A549 treated with DMSO at 1 μM for 4 hours (cell line): ENCODE results near the gene CILP2. TPM values are rescaled to one million over a fixed set of nuclear protein-coding genes. Genes with fewer than 3 reads are reported as not detected.

Experiments used
- total RNA-seq: library from RNA; stranded (reverse); fragments of 200-300 nt; extraction: Qiagen RNA extraction; gene quantifications from 5 replicates; pipeline ENCODE4 v1.2.3, GENCODE V29; 2022; ENCODE audit warnings: low read depth

Gene CILP2, protein sequence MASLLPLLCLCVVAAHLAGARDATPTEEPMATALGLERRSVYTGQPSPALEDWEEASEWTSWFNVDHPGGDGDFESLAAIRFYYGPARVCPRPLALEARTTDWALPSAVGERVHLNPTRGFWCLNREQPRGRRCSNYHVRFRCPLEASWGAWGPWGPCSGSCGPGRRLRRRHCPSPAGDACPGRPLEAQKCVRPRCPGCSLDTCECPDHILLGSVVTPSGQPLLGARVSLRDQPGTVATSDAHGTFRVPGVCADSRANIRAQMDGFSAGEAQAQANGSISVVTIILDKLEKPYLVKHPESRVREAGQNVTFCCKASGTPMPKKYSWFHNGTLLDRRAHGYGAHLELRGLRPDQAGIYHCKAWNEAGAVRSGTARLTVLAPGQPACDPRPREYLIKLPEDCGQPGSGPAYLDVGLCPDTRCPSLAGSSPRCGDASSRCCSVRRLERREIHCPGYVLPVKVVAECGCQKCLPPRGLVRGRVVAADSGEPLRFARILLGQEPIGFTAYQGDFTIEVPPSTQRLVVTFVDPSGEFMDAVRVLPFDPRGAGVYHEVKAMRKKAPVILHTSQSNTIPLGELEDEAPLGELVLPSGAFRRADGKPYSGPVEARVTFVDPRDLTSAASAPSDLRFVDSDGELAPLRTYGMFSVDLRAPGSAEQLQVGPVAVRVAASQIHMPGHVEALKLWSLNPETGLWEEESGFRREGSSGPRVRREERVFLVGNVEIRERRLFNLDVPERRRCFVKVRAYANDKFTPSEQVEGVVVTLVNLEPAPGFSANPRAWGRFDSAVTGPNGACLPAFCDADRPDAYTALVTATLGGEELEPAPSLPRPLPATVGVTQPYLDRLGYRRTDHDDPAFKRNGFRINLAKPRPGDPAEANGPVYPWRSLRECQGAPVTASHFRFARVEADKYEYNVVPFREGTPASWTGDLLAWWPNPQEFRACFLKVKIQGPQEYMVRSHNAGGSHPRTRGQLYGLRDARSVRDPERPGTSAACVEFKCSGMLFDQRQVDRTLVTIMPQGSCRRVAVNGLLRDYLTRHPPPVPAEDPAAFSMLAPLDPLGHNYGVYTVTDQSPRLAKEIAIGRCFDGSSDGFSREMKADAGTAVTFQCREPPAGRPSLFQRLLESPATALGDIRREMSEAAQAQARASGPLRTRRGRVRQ
- total RNA-seq = 0.15 to 0.44 TPM (median 0.21 TPM) in 5 replicates

DNA sequence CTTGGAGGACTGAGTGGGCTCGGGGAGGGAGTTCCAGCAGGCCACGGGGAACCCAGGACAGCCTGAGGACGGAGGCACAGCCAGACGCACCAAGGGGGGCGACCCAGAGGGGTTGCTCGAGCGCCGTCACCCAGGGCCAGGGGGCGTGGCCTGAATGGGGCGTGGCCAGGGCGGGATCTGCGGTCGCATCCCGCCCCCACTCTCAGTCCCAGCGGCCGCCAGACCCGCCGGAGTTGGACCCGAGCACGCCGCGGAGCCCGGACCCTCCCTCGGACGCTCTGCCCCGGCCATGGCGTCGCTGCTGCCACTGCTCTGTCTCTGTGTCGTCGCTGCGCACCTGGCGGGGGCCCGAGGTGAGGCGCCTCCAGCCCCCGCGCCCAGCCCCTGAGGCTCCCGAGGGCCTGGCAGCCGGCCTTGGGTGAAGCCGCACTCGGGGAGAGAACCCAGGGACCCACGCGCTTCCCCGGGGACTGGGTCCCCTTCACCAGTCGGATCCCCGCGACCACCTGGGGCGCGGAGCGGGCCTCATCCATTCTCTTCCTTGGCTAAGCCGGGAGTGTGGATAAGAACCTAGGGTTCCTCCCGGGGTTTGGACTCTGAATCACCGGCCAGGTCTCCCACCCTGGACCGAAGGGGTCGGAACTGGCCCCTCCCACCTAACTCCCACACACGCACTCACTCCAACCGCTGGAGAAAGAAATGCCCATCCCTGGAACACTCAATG, at the start of gene CILP2:
Gene CILP2, plus strand, starts transcription at position 205 of the 724 bp plus-strand sequence. Its CDS starts 85 bp downstream, at position 290.

DNA sequence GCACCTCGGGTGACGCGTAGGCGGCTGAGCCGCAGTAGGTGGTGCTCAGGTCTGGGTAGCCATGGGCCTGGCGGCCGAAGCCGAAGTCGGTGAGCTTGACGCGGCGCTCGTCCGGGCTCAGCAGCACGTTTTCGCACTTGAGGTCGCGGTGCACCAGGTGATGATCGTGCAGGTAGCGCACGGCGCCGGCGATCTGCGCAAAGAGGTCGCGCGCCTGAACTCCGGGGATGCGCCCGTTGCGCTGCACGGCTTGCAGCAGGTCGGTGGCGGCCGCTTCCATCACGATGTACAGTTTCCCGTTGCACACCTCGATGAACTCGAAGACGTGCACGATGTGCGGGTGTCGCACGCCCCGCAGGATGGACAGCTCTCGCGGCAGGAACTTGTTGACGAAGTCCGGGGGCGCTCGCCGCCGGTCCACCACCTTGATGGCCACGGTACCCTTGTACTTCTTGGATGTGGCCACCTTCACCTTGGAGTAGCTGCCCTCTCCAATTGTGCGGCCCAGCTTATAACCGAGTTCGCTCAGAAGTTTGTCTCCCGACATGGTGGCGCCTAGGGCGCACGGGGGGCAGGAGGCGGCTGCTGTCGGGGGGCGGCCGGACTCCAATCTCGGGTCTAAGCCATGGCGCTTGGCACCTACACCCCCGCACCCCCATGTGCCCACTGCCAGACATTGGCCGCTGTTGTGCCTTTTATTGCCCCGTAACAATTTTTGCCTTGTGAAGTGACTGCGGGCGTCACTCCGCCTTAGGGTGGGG, 23.0 kb upstream of the CILP2 start, which contains the start of gene TSSK6:
Gene TSSK6, minus strand, starts transcription at position 668 of the 761 bp plus-strand sequence. Its CDS starts 121 bp downstream, at position 547.

DNA sequence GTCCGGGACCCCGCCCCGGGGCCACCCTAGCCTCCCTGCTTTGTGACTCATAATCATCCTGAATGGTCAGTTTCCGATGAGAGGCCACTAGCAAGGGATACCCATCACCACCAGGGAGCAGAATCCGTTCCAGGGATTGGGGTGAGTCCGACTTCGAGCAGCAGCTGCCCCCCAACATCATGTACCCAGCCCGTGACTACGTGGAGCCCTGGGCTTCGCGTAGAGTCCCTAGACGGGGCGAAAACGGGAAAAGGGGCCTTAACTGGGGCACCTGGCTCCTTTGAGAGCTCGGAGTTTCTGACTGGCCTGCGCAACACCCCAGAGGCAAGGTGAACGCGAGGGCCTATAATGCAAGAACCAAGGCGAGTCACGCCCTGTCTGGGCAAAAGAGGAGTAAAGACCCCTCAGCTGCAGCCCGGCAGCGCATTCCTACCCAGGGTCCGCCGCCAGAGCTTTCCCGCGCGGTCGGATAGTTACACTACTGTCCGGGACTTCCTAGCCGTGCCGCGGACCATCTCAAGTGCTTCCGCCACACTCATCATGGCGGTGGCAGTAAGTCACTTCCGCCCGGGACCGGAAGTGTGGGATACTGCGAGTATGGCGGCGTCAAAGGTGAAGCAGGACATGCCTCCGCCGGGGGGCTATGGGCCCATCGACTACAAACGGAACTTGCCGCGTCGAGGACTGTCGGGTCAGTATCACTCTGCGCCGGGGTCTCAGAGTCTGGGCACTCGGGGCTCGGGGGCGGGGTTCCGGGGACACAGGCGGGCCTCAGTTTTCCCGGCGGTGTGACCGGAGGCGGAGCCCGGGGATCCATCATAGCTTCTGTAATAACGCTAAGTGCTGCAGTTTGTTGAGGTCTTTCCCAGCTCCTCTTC, 22.2 kb upstream of the CILP2 start, which contains the start of gene NDUFA13:
Gene NDUFA13, plus strand, starts transcription at position 584 of the 878 bp plus-strand sequence. Its CDS starts 14 bp downstream, at position 598.

DNA sequence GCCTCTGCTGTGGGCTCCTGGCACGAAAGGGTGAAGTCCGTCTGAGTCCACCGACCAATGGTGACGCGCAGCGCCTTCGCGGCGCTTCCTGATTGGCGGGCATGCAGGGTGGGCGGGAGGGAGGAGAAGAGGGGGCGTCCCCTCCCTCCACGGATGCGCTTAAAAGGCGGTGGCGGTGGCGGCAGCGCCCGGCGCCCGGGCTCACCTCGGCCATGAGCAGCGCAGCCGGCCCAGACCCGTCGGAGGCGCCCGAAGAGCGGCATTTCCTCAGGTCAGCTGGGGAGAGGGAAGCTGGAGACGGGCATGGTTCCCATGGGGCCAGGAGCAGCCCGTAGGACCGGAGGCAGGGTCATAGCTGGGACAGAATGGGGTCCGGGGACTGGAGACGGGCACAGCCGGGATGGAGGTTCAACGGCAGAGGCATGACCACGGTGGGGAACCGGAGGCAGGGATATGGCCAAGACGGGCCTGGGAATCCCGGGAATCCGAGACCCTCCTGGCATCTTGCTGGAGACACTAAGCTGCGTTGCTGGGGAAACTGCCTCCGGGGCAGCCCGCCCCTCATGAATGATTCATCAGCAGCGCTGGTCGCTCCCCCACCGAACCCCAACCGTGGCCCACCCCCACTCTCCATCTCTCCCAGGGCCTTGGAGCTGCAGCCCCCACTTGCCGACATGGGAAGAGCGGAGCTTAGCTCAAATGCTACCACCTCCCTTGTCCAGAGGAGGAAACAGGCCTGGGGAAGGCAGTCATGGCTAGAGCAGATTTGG, 9.2 kb upstream of the CILP2 start, which contains the start of gene YJEFN3:
Gene YJEFN3, plus strand, starts transcription at position 191 of the 770 bp plus-strand sequence. Its CDS starts 22 bp downstream, at position 213.

Other genes with a start within 250 kb of the CILP2 start
- 22.3 to 27.9 TPM (median 25.6 TPM) in 5 replicates for gene SUGP1, start 217.8 kb upstream of the CILP2 start, total RNA-seq
- 11.7 to 15.5 TPM (median 14.2 TPM) in 5 replicates for gene MAU2, start 217.4 kb upstream of the CILP2 start, total RNA-seq
- 47.6 to 63.0 TPM (median 52.4 TPM) in 5 replicates for gene GATAD2A, start 132.6 kb upstream of the CILP2 start, total RNA-seq
- 0.83 to 2.1 TPM (median 1.6 TPM) in 5 replicates for gene TSSK6, start 22.7 kb upstream of the CILP2 start, total RNA-seq
- gene NDUFA13, start 22.0 kb upstream of the CILP2 start, total RNA-seq = 135 to 177 TPM (median 144 TPM) in 5 replicates
- gene YJEFN3, start 9.4 kb upstream of the CILP2 start, total RNA-seq = 1.6 to 5.2 TPM (median 3.5 TPM) in 5 replicates
- gene PBX4, start 80.4 kb downstream of the CILP2 start, total RNA-seq = 0.48 to 1.6 TPM (median 1.4 TPM) in 5 replicates
- gene LPAR2, start 90.0 kb downstream of the CILP2 start, total RNA-seq = 2.7 to 4.9 TPM (median 4.1 TPM) in 5 replicates
- gene GMIP, start 105.4 kb downstream of the CILP2 start, total RNA-seq = 4.7 to 5.7 TPM (median 5.3 TPM) in 5 replicates
- gene ATP13A1, start 125.4 kb downstream of the CILP2 start, total RNA-seq = 23.3 to 37.3 TPM (median 34.0 TPM) in 5 replicates
- 4.5 to 5.6 TPM (median 5.3 TPM) in 5 replicates for gene ZNF101, start 130.6 kb downstream of the CILP2 start, total RNA-seq
- gene ZNF14, start 194.8 kb downstream of the CILP2 start, total RNA-seq = 1.6 to 2.2 TPM (median 2.0 TPM) in 5 replicates